ENCODE results near the gene FGF3. TPM values are rescaled to one million over a fixed set of nuclear protein-coding genes. Genes with fewer than 3 reads are reported as not detected.

The FGF3 gene
- polyA plus RNA-seq, 1 of the 3 experiments (the other 2 are of a cell fraction), result not detected

- TF ChIP-seq RAD21 (IDR thresholded peaks at IDR 0.05; ENCODE audit: low read length), result no peak
- TF ChIP-seq TAF1 (IDR thresholded peaks at IDR 0.05; ENCODE audit: borderline replicate concordance, low read depth, low read length), result no peak
- no peak for TF ChIP-seq EZH2phosphoT487 (IDR thresholded peaks at IDR 0.05; ENCODE audit: borderline replicate concordance, low read depth)
- no peak for TF ChIP-seq RXRA (IDR thresholded peaks at IDR 0.05; ENCODE audit: borderline replicate concordance, low read depth)
These were observed 4.3 kb downstream of the FGF3 start (continued) for GRCh38 chr11:69814902-69815301.

- DNase-seq, result no peak
- WGBS (ENCODE audit: low lambda C conversion rate), result 35% methylated on average over 6 of the region's 7 CpGs
- Histone ChIP-seq H3K4me2 (no peak overlapping the region), H3K9me2 (no peaks in the 10 kb centered on the region), H3K9ac (no peak overlapping the region), H3K9me3 (no peaks in the 10 kb centered on the region), H3K27me3 (ENCODE audit: insufficient read depth) (peaks cover 37% of the 10 kb centered on the region), H3K36me3 (replicated peaks in 1 of 2; ENCODE audit: control insufficient read depth in 1 of 2, insufficient read depth in 2 of 2, low read length in 1 of 2) (no peaks in the 10 kb centered on the region), H3K4me1 (ENCODE audit: control insufficient read depth in 1 of 2, insufficient read depth in 2 of 2, low read depth in 1 of 2, low read length in 1 of 2) (no peaks in the 10 kb centered on the region; a peak in 1 of 4 replicates), H3K4me3 (ENCODE audit: low read depth in 2 of 2, low read length in 1 of 2) (no peak overlapping the region), H4K20me1 (ENCODE audit: insufficient read depth) (no peaks in the 10 kb centered on the region), H3K79me2 (ENCODE audit: insufficient read depth) (no peaks in the 10 kb centered on the region), H3F3A (replicated peaks; ENCODE audit: insufficient read depth) (no peaks in the 10 kb centered on the region), H2AFZ (ENCODE audit: low read depth) (no peak overlapping the region), H3K27ac (ENCODE audit: low read depth in 2 of 2, low read length in 1 of 2) (no peak overlapping the region)
- POLR2A ChIA-PET, result no interaction called here
- CTCF ChIA-PET, result interaction anchor here (0.7 to 1.2 kb wide), 2 partner anchors 13 to 240 kb away, joined by 3 to 4 read pairs; no protein-coding TSS in a partner anchor
- TF ChIP-seq, protein P1, sequence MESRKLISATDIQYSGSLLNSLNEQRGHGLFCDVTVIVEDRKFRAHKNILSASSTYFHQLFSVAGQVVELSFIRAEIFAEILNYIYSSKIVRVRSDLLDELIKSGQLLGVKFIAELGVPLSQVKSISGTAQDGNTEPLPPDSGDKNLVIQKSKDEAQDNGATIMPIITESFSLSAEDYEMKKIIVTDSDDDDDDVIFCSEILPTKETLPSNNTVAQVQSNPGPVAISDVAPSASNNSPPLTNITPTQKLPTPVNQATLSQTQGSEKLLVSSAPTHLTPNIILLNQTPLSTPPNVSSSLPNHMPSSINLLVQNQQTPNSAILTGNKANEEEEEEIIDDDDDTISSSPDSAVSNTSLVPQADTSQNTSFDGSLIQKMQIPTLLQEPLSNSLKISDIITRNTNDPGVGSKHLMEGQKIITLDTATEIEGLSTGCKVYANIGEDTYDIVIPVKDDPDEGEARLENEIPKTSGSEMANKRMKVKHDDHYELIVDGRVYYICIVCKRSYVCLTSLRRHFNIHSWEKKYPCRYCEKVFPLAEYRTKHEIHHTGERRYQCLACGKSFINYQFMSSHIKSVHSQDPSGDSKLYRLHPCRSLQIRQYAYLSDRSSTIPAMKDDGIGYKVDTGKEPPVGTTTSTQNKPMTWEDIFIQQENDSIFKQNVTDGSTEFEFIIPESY (IDR thresholded peaks at IDR 0.05; ENCODE audit: borderline replicate concordance, low read depth), result no peak
- TF ChIP-seq SMC3 (IDR thresholded peaks at IDR 0.05; ENCODE audit: low read depth, low read length) (no peak), TCF12 (IDR thresholded peaks at IDR 0.05) (no peak), RXRA (IDR thresholded peaks at IDR 0.05; ENCODE audit: borderline replicate concordance, low read depth) (no peak), NRF1 (IDR thresholded peaks at IDR 0.05; ENCODE audit: low read depth, low read length) (no peak), RCOR1 (IDR thresholded peaks at IDR 0.05; ENCODE audit: low read length) (no peak), TAF1 (IDR thresholded peaks at IDR 0.05; ENCODE audit: borderline replicate concordance, low read depth, low read length) (no peak), JUND (IDR thresholded peaks at IDR 0.05) (no peak), EZH2phosphoT487 (IDR thresholded peaks at IDR 0.05; ENCODE audit: borderline replicate concordance, low read depth) (no peak), FOXJ3 (CRISPR knock-in tag; IDR thresholded peaks at IDR 0.05) (no peak), RFX5 (IDR thresholded peaks at IDR 0.05; ENCODE audit: low read length) (no peak), NFIC (IDR thresholded peaks at IDR 0.05; ENCODE audit: borderline replicate concordance) (no peak), GATA2 (CRISPR knock-in tag; IDR thresholded peaks at IDR 0.05) (no peak)
- TF ChIP-seq, protein P2, sequence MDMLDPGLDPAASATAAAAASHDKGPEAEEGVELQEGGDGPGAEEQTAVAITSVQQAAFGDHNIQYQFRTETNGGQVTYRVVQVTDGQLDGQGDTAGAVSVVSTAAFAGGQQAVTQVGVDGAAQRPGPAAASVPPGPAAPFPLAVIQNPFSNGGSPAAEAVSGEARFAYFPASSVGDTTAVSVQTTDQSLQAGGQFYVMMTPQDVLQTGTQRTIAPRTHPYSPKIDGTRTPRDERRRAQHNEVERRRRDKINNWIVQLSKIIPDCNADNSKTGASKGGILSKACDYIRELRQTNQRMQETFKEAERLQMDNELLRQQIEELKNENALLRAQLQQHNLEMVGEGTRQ (IDR thresholded peaks at IDR 0.05; ENCODE audit: borderline replicate concordance, low read depth, low read length), result no peak
- TF ChIP-seq, protein P3, sequence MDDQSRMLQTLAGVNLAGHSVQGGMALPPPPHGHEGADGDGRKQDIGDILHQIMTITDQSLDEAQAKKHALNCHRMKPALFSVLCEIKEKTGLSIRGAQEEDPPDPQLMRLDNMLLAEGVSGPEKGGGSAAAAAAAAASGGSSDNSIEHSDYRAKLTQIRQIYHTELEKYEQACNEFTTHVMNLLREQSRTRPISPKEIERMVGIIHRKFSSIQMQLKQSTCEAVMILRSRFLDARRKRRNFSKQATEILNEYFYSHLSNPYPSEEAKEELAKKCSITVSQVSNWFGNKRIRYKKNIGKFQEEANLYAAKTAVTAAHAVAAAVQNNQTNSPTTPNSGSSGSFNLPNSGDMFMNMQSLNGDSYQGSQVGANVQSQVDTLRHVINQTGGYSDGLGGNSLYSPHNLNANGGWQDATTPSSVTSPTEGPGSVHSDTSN (IDR thresholded peaks at IDR 0.05), result no peak
- TF ChIP-seq, protein P4, sequence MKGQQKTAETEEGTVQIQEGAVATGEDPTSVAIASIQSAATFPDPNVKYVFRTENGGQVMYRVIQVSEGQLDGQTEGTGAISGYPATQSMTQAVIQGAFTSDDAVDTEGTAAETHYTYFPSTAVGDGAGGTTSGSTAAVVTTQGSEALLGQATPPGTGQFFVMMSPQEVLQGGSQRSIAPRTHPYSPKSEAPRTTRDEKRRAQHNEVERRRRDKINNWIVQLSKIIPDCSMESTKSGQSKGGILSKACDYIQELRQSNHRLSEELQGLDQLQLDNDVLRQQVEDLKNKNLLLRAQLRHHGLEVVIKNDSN (IDR thresholded peaks at IDR 0.05; ENCODE audit: borderline replicate concordance, low read depth), result no peak
- TF ChIP-seq, protein P5, sequence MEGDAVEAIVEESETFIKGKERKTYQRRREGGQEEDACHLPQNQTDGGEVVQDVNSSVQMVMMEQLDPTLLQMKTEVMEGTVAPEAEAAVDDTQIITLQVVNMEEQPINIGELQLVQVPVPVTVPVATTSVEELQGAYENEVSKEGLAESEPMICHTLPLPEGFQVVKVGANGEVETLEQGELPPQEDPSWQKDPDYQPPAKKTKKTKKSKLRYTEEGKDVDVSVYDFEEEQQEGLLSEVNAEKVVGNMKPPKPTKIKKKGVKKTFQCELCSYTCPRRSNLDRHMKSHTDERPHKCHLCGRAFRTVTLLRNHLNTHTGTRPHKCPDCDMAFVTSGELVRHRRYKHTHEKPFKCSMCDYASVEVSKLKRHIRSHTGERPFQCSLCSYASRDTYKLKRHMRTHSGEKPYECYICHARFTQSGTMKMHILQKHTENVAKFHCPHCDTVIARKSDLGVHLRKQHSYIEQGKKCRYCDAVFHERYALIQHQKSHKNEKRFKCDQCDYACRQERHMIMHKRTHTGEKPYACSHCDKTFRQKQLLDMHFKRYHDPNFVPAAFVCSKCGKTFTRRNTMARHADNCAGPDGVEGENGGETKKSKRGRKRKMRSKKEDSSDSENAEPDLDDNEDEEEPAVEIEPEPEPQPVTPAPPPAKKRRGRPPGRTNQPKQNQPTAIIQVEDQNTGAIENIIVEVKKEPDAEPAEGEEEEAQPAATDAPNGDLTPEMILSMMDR (IDR thresholded peaks at IDR 0.05), result no peak
- TF ChIP-seq, protein P6, sequence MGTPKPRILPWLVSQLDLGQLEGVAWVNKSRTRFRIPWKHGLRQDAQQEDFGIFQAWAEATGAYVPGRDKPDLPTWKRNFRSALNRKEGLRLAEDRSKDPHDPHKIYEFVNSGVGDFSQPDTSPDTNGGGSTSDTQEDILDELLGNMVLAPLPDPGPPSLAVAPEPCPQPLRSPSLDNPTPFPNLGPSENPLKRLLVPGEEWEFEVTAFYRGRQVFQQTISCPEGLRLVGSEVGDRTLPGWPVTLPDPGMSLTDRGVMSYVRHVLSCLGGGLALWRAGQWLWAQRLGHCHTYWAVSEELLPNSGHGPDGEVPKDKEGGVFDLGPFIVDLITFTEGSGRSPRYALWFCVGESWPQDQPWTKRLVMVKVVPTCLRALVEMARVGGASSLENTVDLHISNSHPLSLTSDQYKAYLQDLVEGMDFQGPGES (IDR thresholded peaks at IDR 0.05; ENCODE audit: low read depth, low read length), result no peak
These were observed 4.8 kb downstream of the FGF3 start for GRCh38 chr11:69814411-69814810.
